ENCODE measurements around the gene TSEN2.

The TSEN2 gene

GRCh38 chr3:12477256-12477655 lies 7.0 kb upstream of the TSEN2 start:
- TF ChIP-seq USF1 (IDR thresholded peaks at IDR 0.05) (no peak), TCF12 (IDR thresholded peaks at IDR 0.05; ENCODE audit: low read depth) (no peak), YY1 (IDR thresholded peaks at IDR 0.05; ENCODE audit: low read depth) (no peak), REST (IDR thresholded peaks at IDR 0.05; ENCODE audit: low read depth) (no peak), MAX (IDR thresholded peaks at IDR 0.05) (no peak), FOXM1 (IDR thresholded peaks at IDR 0.05; ENCODE audit: borderline replicate concordance, low read depth) (no peak), TEAD4 (IDR thresholded peaks at IDR 0.05) (no peak), EGR1 (IDR thresholded peaks at IDR 0.05) (no peak), ZBTB7A (IDR thresholded peaks at IDR 0.05; ENCODE audit: low read depth) (no peak), NFIC (IDR thresholded peaks at IDR 0.05) (no peak), CEBPB (IDR thresholded peaks at IDR 0.05) (no peak), EP300 (IDR thresholded peaks at IDR 0.05; ENCODE audit: borderline replicate concordance) (no peak)

- TF ChIP-seq TCF12 (IDR thresholded peaks at IDR 0.05; ENCODE audit: low read depth) = no peak
- no peak for TF ChIP-seq MAX (IDR thresholded peaks at IDR 0.05)
- no peak for TF ChIP-seq ZBTB7A (IDR thresholded peaks at IDR 0.05; ENCODE audit: low read depth)
- no peak for TF ChIP-seq TAF1 (IDR thresholded peaks at IDR 0.05; ENCODE audit: low read depth)
- TF ChIP-seq EP300 (IDR thresholded peaks at IDR 0.05; ENCODE audit: borderline replicate concordance) = no peak
- TF ChIP-seq EGR1 (IDR thresholded peaks at IDR 0.05) = no peak
- no peak for TF ChIP-seq REST (IDR thresholded peaks at IDR 0.05; ENCODE audit: low read depth)
- no peak for TF ChIP-seq FOXM1 (IDR thresholded peaks at IDR 0.05; ENCODE audit: borderline replicate concordance, low read depth)
- TF ChIP-seq USF1 (IDR thresholded peaks at IDR 0.05) = no peak
- no peak for TF ChIP-seq YY1 (IDR thresholded peaks at IDR 0.05; ENCODE audit: low read depth)
- TF ChIP-seq CEBPB (IDR thresholded peaks at IDR 0.05) = no peak
- TF ChIP-seq TEAD4 (IDR thresholded peaks at IDR 0.05) = no peak
- no peak for TF ChIP-seq CREB1 (IDR thresholded peaks at IDR 0.05; ENCODE audit: low read depth)
- no peak for TF ChIP-seq RAD21 (IDR thresholded peaks at IDR 0.05; ENCODE audit: low read depth)
- no peak for TF ChIP-seq NFIC (IDR thresholded peaks at IDR 0.05)
These were observed 6.0 kb upstream of the TSEN2 start for GRCh38 chr3:12478326-12478725.

GRCh38 chr3:12479919-12480427 lies 4.3 kb upstream of the TSEN2 start:
- TF ChIP-seq RAD21 (IDR thresholded peaks at IDR 0.05; ENCODE audit: low read depth) (peak; percentile 78), CEBPB (IDR thresholded peaks at IDR 0.05) (no peak)

- TF ChIP-seq NFIC (IDR thresholded peaks at IDR 0.05) = peak; percentile 72; the same call in 1 of the 2 replicates
- TF ChIP-seq TCF12 (IDR thresholded peaks at IDR 0.05; ENCODE audit: low read depth) = no peak
These were observed 870 bp upstream of the TSEN2 start for GRCh38 chr3:12483410-12483809.

- TF ChIP-seq TCF12 (IDR thresholded peaks at IDR 0.05; ENCODE audit: low read depth) = no peak
- TF ChIP-seq CEBPB (IDR thresholded peaks at IDR 0.05) = no peak
- TF ChIP-seq ZBTB7A (IDR thresholded peaks at IDR 0.05; ENCODE audit: low read depth) = no peak
- no peak for TF ChIP-seq CREB1 (IDR thresholded peaks at IDR 0.05; ENCODE audit: low read depth)
- TF ChIP-seq USF1 (IDR thresholded peaks at IDR 0.05) = no peak
- TF ChIP-seq MAX (IDR thresholded peaks at IDR 0.05) = no peak; the same call in 1 of the 2 replicates
- TF ChIP-seq EP300 (IDR thresholded peaks at IDR 0.05; ENCODE audit: borderline replicate concordance) = no peak
- TF ChIP-seq TAF1 (IDR thresholded peaks at IDR 0.05; ENCODE audit: low read depth) = no peak
- no peak for TF ChIP-seq TEAD4 (IDR thresholded peaks at IDR 0.05)
- no peak for TF ChIP-seq YY1 (IDR thresholded peaks at IDR 0.05; ENCODE audit: low read depth)
These were observed 445 bp upstream of the TSEN2 start for GRCh38 chr3:12483872-12484197.

- TF ChIP-seq CREB1 (IDR thresholded peaks at IDR 0.05; ENCODE audit: low read depth) (no peak), TCF12 (IDR thresholded peaks at IDR 0.05; ENCODE audit: low read depth) (no peak), EP300 (IDR thresholded peaks at IDR 0.05; ENCODE audit: borderline replicate concordance) (no peak), EGR1 (IDR thresholded peaks at IDR 0.05) (no peak), REST (IDR thresholded peaks at IDR 0.05; ENCODE audit: low read depth) (no peak), YY1 (IDR thresholded peaks at IDR 0.05; ENCODE audit: low read depth) (no peak), NFIC (IDR thresholded peaks at IDR 0.05) (no peak)
These were observed 675 bp downstream of the TSEN2 start for GRCh38 chr3:12484983-12485327.

All from Ishikawa (cell line).